NCI-H510A (cell line): ENCODE data around the gene ZFP36.
"Not testable (repeated sequence)": the region's sequence is repeated elsewhere in the genome, so short reads cannot be mapped to it uniquely, and the experiment has no call there.

Experiments
- DNase-seq: peaks from one replicate; lab custom pipeline; 2025; lab: John Stamatoyannopoulos, UW

ZFP36 gene, protein sequence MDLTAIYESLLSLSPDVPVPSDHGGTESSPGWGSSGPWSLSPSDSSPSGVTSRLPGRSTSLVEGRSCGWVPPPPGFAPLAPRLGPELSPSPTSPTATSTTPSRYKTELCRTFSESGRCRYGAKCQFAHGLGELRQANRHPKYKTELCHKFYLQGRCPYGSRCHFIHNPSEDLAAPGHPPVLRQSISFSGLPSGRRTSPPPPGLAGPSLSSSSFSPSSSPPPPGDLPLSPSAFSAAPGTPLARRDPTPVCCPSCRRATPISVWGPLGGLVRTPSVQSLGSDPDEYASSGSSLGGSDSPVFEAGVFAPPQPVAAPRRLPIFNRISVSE

DNA sequence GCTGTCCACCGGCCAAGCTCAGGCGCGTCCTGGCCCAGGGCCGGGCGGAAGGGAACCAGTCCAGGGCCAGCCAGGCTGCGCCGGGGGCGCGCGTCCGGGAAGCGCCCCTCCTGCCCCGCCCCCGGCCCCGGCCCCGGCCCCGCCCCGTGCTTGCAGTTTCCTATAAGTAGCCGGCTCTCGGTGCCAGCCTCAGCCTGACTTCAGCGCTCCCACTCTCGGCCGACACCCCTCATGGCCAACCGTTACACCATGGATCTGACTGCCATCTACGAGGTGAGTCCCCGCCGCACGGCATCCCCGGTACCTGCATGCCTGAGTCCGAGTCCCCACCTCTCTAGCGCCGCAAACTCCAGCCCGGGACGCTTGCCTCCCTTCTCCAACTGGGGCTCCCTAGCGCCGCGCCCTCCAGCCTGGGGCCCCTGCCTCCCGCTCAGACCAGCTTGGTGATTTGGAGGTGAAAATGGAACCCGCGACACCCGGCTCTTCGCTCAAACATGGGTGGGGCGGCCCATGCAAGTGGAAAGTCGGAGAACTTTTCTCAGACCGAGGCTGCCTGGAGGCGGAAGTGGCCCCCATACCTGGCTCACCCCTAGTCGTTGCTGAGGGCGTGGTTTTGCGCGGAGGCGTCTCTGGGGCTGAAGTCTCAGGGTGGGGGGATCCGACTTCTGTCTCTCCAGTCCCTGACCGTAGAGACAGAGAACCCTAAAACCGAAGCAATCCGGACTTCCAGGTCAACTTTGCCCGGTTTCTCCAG, at the start of gene ZFP36:
ZFP36 (plus strand) TSS at position 192 of the 754 bp plus-strand sequence; CDS start at position 250, 58 bp downstream.
- DNase-seq: peak; percentile 68

DNA sequence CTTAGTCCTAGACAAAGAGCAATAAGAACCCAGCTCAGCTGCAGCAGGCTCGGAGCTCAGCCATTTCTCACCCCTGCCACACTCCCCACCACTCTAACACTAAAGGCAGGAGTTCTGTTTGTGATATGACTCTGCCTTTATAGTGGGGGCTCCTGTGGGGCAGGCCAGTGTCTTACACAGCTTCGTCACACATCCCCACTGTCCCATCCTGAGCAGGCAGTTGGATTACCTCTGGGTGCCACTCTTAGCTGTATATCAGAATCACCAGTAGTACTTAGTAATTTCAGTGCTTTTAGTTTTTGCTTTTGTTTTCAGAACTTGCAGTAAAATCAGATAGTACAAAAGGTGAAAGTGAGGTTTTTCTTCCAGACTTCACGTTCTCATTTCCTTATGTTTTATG, 47.6 kb upstream of the ZFP36 start:
- DNase-seq: no peak

DNA sequence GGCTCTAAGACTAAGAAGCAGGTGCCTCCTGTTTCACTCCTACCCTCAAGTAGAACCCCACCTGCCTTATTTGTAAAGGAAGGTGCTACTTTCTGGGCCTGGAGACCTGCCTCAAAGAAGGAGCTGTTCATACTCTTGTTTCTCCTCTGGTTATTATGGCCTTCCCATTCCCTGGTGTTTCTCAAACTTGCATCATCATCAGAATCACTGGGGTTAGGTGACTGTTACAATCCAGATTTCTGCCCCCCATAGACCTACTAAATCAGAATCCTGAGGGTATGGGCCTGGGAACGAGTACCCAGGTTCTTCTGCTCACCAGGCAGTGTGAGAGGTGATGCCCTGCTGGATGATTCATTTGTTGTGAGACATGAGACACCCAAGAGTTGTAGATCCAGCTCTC, 46.0 kb upstream of the ZFP36 start:
- DNase-seq: no peak

DNA sequence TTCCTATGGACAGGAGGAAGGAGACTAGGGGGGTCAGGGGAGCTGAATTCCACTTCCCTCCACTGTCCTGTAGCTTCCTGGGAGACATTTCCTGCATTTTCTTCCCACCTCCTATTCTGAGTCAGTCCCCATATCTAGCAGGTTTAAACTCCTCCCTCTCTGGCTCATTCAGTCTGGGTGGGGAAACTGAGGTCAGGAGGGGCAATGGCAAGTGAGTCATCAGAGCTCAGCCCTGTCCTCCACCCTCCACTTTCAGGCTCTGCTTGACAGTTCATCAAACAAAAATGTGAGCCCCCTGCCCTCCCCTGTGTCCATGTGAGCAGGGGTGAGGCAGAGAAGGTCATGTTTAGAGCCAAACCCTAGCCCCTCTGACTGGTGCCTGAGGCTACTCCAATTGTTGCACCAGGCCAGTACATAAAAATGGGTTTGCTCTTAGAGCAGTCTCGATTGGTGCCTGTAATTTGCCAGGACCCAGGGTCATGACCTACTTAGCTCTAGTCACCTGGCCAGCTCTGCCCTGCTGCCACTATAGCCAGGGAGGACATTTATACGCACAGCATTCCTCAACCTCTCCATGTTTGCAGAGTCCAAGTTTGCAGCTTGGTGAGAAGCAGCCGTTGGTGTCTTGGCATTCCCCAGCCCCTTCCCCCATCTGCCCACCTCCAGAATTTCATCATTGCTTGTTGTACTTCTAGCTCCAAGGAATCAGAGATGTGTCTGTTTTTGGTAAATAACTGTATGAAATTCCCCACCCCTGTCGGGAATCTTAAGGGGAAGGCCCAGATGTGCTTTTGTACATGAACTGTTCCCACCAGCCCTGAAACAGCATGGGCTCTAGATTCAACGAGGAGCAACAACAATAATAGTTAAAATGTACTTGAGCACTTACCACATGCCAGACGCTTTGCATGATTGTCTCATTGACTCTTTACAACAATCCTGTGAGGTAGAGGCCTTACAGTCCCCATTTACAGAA, 43.7 kb upstream of the ZFP36 start:
- DNase-seq: no peak

DNA sequence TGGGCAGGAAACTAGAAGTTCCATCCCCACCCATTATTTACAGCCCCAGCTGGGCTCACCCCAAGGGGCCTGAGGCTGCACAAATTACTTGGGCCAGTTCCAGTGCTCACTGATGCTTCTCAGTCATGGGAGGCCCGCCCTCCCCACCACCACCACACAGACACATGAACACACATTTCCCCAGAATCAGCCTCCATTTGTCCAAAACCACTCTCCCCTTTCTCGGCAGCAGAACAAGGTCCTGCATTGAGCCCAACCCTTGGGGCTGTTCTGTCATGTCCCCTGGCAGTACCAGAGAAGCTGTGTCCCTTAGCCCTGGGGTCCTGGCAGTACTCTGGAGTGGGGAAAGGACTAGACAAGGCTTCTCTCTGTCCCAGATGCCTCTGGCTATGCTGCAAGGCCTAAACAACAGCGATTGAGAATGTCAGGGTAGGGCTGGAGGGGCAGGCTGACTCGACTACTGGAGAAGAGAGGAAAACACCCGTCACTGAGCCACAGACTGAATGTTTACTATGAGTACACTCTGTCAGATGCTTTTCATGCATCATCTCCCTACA, 42.7 kb upstream of the ZFP36 start:
- DNase-seq: no peak

DNA sequence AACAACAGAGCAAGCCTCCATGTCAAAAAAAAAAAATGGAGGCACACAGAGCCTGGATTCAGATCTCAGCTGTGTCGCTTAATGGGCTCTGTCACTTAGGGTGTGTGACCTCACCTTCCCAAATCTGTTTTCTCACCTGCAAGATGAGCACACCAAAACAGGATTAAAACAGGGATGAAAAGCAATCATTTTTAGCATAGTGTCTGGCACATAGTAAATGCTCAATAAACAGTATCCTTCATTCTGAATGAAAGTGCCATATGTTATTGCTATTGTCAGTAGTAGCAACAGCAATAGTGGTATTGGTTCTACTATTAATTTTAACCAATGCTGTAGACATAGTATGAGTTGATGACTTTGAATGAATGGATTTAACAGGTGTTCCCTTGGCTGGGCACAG, 41.1 kb upstream of the ZFP36 start:
- DNase-seq: no peak

DNA sequence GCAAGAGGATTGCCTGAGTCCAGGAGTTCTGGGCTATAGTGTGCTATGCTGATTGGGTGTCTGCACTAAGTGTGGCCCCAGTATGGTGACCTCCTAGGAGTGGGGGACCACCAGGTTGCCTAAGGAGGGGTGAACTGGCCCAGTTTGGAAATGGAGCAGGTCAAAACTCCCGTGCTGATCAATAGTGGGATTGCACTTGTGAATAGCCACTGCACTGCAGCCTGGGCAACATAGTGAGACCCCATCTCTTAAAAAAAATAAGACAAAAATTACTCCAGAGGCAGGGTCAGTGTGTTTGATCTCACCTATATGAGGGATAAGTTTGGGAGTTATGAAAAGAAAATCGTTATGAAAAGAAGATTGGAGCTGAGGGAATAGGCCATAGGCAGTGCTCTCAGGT, 37.4 kb upstream of the ZFP36 start:
- no peak for DNase-seq

DNA sequence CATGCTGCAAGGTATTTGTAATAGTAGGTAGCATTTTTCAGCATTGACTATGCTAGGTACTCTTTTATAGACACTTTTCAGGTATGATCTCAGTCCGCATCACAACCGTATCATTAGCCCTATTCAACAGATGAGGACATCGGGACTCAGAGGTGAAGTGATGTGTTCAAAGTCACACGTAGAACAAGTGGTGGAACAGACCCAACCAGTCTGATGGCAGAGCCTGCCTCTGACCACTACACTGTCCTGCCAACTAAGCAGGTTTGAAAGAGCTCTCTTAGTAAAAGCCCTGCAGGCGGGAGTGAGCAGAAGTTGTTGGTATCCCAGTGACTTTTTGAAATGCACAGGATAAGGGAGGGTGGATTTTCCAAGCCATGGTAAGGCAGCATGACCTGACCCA, 35.9 kb upstream of the ZFP36 start:
- no peak for DNase-seq

DNA sequence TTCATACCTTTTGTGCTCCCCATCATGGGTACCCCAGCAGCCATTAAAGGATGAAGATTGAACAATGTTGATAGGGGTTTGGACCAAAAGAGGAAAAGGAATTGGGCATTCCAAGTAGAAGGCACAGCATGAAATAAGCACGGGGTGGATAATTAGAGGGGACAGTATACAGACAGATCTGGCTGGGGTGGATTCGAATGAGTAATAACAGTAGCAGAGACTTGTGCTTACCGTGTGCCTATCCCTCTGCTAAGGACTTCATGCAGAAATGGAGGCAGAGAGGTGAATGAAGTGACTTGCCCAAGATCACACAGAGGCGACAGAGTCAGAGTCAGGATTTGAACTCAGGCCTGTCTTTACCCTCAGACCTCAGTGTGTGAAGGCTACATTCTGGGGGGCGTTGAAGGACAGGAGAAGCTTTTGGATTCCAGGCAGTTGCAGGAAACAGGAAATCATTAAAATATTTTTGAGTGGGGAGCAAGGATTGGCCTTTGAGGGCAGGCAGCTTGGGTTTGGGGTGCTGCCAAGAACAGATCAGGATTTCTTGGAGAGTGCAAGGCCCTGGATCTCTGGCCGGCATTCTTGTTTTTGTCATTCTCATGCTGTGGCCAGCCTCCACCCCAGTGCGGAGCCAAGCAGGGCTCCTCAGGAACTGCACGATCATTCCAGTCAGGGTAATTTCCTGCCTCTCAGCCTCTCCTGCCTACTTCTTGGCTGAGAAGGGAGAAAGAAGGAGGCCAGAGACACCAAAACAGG, 34.4 kb upstream of the ZFP36 start:
- DNase-seq: no peak

DNA sequence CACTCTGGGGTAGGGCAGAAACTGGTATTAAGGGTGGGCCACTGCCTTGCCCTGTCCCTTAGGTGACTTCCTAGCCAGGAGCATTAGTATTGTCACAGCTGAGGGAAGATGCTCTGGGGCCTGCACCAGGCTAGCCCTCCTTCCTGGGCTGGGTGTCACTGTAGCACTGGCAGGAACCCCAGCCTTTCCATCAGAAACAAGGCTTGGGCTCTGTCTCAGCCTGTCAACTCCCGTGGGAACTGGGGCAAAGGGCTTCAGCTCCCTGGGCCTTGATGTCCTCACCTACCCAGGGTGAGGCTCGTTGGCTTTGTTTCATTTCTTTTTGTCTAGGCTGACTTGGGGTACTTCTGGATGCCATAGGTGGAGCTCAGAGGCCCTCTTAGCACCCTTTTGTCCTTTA, 33.7 kb upstream of the ZFP36 start:
- DNase-seq: no peak

DNA sequence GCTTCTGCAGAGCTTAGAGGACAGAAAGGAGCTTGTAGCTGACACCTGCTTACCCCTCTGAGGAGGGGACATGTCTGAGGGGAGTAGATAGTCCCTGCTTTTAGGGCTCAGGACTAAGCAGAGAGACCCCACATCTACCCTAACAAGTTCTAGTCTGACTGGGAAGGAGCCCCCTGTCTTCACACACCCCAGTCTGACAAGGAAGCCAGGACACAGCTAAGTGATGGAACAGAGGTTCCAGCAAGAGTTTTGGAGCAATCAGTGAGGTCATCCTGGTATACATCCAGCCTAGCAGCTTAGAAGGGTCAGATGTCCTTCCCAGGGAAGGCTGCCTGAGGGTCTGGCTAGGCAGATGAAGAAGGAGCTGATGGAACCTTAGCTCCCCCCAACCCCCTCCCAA, 30.7 kb upstream of the ZFP36 start:
- DNase-seq: no peak

DNA sequence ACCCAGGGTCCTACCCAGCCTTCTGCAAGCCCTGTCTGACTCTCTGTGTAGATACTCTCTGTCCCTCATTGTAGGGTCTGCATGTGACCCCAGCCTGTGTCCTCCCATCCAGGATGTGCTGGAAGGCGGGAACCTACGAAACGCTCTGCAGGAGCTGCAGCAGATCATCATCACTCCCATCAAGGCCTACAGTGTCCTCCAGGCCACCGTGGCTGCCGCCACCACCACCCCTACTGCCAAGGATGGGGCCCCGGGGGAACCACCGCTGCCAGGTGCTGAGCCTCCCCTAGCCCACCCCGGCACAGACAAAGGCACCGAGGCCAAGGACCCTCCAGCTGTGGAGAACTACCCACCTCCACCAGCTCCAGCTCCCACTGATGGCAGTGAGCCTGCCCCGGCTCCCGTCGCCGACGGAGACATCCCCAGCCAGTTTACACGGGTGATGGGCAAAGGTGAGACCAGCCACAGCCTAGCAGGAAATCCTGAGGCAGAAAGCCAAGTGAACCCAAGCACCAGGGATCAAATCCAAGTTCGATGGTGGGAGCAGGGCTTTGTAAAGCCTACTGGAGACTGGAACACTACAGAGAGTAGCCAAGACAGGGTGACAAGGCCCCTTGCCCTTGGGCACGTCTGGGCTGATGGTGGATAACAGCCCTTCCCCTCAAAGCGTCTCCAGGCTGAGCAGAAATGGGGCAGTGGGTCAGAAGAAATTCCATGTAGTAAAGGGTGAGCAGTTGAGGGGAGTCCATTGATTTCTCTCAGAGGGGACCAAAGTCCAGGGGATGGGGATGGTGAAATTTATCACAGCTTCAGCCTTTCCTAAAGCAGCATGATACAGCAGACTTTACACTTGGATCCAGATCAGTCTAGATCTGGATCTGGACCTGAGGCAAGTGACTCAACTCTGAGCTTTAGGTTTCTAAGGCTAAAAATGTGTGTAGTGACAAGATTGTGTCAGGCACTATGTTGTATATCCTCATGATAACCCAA, 29.0 kb upstream of the ZFP36 start:
- no peak for DNase-seq

DNA sequence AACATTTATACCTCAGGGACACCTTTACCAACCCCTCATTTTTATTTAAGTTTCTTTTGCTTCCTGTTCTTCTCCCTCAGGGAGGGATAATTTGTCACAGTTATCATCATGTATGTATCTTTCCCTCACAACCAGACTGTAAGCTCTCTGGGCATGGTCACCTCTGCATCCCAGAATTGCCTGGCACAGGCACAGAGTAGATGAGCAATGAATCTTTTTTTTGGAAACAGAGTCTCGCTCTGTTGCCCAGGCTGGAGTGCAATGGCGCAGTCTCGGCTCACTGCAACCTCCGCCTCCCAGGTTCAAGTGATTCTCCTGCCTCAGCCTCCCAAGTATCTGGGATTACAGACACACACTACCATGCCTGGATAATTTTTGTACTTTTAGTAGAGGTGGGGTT, 27.3 kb upstream of the ZFP36 start:
- DNase-seq: not testable (repeated sequence)

DNA sequence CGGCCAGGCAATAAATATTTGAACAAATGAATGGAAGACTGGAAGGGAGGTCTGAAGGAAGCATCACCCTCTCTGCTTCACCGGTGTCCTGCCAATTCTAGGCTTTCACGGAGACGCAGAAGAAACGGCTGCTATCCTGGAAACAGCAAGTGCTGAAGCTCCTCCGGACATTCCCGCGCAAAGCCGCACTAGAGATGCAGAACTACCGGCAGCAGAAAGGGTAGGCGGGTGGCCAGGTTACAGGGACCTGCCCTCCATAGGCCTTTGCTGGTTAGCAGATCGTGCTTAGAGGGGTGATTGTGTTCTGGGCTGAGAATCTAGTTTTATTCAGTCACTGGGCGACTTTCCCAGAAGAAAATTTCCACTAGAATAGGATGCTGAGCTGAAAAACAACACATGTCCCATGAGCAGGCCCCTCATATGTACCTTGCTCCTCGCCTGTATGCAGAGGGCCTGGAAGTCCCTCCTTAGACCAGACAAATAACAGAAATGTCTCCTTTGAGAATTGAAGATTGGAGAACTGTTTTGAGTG, 26.7 kb upstream of the ZFP36 start:
- no peak for DNase-seq

DNA sequence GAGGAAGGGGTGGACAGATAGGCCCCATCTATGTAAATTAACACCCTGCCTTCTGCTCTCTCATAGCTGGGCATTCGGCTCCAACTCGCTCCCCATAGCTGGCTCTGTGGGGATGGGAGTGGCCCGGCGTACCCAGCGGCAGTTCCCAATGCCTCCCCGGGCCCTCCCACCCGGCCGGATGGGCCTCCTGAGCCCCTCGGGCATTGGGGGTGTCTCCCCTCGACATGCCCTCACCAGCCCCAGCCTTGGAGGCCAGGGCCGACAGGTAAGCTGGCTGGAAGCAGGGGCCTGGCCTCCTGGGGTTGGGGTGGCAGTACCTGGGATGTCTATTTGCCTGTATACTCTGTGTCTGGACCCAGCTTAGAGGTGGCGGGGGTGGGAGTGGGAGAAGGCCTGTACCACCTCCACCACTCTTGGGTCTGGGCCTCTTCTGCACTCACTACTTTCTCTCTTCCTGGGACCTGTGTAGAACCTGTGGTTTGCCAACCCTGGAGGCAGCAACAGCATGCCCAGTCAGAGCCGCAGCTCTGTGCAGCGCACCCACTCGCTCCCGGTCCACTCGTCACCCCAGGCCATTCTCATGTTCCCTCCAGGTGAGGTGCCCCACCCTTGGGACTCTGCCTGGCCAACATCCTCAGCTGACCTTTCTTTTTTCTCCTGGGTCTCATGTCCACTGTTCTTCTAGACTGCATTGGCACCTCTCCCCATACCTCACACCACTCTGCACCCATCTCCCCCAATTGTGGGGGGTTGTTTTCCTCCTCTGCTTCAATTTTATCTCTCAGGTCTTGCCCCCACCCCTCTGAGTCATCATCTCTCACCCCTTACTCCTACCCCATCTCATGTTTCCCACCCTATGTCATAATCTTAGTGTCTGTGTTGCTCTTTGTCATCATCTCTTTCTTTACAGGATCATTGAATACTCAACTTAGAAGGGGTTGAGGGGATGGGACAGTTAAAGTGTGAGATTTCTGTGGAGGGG, 25.8 kb upstream of the ZFP36 start:
- no peak for DNase-seq

DNA sequence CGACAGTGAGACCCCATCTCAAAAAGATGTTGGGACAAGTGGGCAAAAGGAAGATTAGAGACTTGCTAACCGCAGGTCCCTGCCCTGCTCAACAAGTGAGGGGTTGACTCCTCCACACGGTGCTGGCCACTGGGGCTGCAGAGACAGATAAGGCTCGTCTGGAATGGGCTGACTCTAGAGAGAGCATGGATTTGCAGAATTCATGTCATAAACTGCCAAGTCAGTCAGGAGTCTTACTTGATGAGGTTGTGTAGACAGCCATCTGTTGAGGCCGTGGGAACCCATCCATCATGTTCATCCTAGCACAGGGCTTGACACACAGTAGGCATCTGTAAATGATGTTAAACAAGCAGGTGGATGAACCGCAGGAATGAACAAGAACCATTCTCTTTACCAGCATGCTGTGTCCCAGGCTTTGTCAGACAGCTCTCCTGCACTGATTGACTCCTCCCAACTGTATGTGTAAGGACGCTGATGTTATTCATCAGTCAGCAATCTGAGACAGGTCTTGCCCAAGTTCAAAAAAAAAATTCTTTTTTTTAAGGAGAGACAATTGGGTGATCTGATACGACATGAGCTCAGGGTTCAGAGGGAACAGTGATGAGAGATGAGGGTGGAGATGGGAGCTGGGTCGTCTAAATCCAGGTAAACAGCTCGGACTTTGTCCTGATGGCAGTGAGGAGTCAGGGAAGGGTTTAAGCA, 24.6 kb upstream of the ZFP36 start:
- no peak for DNase-seq

DNA sequence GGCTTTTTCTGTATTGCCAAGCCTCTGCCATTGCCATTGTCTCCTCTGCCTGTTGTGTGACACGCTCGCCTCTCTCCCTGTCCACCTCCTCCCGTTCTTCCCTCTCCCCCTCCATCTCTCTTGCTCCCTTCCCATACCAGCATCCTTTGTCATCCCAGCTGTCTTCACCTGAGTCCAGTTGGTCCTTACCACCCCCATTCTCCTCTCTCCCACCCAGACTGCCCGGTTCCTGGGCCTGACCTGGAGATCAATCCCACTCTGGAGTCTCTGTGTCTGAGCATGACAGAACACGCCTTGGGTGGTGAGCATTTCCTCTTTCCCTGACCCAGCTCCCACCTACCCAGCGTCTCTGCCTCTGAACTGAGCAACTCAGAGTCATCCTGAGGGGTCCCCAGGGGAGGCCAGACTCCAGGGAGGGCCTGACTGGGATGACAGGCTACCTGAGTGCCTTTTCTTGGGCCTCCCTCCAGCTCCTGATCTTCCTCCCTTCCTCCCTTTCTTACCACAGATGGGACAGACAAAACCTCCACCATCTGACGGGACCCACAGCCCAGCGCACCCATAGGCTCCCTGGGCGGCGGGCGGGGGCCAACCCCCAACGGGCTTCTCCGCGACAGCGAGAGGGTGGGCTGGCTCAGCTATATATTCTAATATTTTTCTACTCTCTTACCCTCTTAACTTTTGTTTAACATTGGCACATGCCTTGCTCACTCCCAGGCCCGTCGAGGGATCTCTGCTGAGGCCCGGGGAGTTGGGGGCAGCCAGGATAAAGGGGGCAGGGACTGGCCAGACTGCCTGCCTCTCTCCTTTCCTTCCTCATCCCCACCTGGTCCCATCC, 23.4 kb upstream of the ZFP36 start:
- DNase-seq: no peak
